K562 (cell line): ENCODE measurements around the gene STPG2. TPM values are rescaled to one million over a fixed set of nuclear protein-coding genes. Genes with fewer than 3 reads are reported as not detected.
A peak's percentile ranks its signal among the peaks of the same experiment; 100 is the strongest.

Experiments used
- CBX1 ChIP-seq: sonication (generic); IDR thresholded peaks from 2 replicates; pipeline ENCODE4 v1.6.1; 2016; ENCODE audit warnings: antibody characterized with exemption, low read depth, mild to moderate bottlenecking
- ELF4 ChIP-seq: fragments of 450-650 bp; formaldehyde crosslinking; IDR thresholded peaks from 2 replicates; pipeline ENCODE4 v1.4.0; 2022; ENCODE audit warnings: missing genetic modification characterization
- FOXK2 ChIP-seq, 2 experiments: fragments of 450-650 bp; IDR thresholded peaks in 1 of 2; conservative IDR thresholded peaks in 1 of 2; 2 replicates each; pipeline ENCODE4 v1.6.1; 2016; ENCODE audit warnings: low read depth in 2 of 2, mild to moderate bottlenecking in 1 of 2
- KLF13 ChIP-seq: fragments of 450-650 bp; IDR thresholded peaks from 2 replicates; pipeline ENCODE4 v1.6.1; 2016; ENCODE audit warnings: missing genetic modification characterization, low read depth, mild to moderate bottlenecking, missing compliant biosample characterization, moderate library complexity, borderline replicate concordance
- RFX1 ChIP-seq: fragments of 450-650 bp; IDR thresholded peaks from 2 replicates; pipeline ENCODE4 v1.6.1; 2016; ENCODE audit warnings: mild to moderate bottlenecking, moderate library complexity
- ZFX ChIP-seq: sonication (generic); formaldehyde crosslinking; IDR thresholded peaks from 2 replicates; pipeline ENCODE4 v1.8.0; 2022; ENCODE audit warnings: mild to moderate bottlenecking, missing genetic modification reagents, moderate library complexity
- polyA plus RNA-seq, 8 experiments: library from polyadenylated mRNA; depleted of rRNA in 4 of 8; stranded (reverse) in 5 of 8; unstranded in 3 of 8; fragments of >200 nt; fragmentation: Nextera tagmentation in 2 of 8; fragmentation: Illumina TruSeq in 1 of 8; extraction: Ambion mirVana in 2 of 8; extraction: Trizol in 1 of 8; gene quantifications; 2 replicates each; pipeline versions ENCODE4 v1.2.1 to v1.2.3, GENCODE V29; 2011 to 2014; ENCODE audit warnings: inconsistent platforms in 1 of 8, missing spikeins in 1 of 8
- total RNA-seq, 7 experiments: library from RNA; depleted of rRNA in 6 of 7; stranded (reverse); fragments of >200 nt in 6 of 7; fragmentation: Illumina TruSeq in 2 of 7; extraction: Trizol in 2 of 7; gene quantifications; 2 replicates each; pipeline versions ENCODE4 v1.2.1 to v1.2.3, GENCODE V29; 2011 to 2021; ENCODE audit warnings: low replicate concordance in 1 of 7
- TF ChIP-seq, protein P1 (sequence below), 2 experiments: fragments of 450-650 bp; conservative IDR thresholded peaks; 2 replicates each; pipeline ENCODE4 v1.6.1; 2017; ENCODE audit warnings: mild to moderate bottlenecking in 2 of 2, moderate library complexity in 2 of 2
- TF ChIP-seq, protein P2 (sequence below): fragments of 450-650 bp; IDR thresholded peaks from 2 replicates; pipeline ENCODE4 v1.6.1; 2016; ENCODE audit warnings: mild to moderate bottlenecking, moderate library complexity

The STPG2 gene
- total and polyA plus RNA-seq, 9 of the 15 experiments (the other 6 are each of a cell fraction or from before 2014, with no cell fraction given), result not detected

GRCh38 chr4:98143001-98143899, at the start of gene STPG2 (continued):
- TF ChIP-seq, protein P1, sequence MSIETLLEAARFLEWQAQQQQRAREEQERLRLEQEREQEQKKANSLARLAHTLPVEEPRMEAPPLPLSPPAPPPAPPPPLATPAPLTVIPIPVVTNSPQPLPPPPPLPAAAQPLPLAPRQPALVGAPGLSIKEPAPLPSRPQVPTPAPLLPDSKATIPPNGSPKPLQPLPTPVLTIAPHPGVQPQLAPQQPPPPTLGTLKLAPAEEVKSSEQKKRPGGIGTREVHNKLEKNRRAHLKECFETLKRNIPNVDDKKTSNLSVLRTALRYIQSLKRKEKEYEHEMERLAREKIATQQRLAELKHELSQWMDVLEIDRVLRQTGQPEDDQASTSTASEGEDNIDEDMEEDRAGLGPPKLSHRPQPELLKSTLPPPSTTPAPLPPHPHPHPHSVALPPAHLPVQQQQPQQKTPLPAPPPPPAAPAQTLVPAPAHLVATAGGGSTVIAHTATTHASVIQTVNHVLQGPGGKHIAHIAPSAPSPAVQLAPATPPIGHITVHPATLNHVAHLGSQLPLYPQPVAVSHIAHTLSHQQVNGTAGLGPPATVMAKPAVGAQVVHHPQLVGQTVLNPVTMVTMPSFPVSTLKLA (conservative IDR thresholded peaks at IDR 0.05), result no peak
- TF ChIP-seq RFX1 (peak; percentile 44), ZFX (CRISPR knock-in tag) (peak; percentile 78), ELF4 (CRISPR knock-in tag) (no peak), CBX1 (0 out of 2 replicates have a peak, but pooled peaks have one; percentile 10), KLF13 (no peak), FOXK2 (conservative IDR thresholded peaks at IDR 0.05 in 1 of 2, IDR thresholded peaks at IDR 0.05 in 1 of 2; ENCODE audit: low read depth in 2 of 2) (peak; percentile 69 to 72; a peak in 3 of 4 replicates)
- TF ChIP-seq, protein P2, sequence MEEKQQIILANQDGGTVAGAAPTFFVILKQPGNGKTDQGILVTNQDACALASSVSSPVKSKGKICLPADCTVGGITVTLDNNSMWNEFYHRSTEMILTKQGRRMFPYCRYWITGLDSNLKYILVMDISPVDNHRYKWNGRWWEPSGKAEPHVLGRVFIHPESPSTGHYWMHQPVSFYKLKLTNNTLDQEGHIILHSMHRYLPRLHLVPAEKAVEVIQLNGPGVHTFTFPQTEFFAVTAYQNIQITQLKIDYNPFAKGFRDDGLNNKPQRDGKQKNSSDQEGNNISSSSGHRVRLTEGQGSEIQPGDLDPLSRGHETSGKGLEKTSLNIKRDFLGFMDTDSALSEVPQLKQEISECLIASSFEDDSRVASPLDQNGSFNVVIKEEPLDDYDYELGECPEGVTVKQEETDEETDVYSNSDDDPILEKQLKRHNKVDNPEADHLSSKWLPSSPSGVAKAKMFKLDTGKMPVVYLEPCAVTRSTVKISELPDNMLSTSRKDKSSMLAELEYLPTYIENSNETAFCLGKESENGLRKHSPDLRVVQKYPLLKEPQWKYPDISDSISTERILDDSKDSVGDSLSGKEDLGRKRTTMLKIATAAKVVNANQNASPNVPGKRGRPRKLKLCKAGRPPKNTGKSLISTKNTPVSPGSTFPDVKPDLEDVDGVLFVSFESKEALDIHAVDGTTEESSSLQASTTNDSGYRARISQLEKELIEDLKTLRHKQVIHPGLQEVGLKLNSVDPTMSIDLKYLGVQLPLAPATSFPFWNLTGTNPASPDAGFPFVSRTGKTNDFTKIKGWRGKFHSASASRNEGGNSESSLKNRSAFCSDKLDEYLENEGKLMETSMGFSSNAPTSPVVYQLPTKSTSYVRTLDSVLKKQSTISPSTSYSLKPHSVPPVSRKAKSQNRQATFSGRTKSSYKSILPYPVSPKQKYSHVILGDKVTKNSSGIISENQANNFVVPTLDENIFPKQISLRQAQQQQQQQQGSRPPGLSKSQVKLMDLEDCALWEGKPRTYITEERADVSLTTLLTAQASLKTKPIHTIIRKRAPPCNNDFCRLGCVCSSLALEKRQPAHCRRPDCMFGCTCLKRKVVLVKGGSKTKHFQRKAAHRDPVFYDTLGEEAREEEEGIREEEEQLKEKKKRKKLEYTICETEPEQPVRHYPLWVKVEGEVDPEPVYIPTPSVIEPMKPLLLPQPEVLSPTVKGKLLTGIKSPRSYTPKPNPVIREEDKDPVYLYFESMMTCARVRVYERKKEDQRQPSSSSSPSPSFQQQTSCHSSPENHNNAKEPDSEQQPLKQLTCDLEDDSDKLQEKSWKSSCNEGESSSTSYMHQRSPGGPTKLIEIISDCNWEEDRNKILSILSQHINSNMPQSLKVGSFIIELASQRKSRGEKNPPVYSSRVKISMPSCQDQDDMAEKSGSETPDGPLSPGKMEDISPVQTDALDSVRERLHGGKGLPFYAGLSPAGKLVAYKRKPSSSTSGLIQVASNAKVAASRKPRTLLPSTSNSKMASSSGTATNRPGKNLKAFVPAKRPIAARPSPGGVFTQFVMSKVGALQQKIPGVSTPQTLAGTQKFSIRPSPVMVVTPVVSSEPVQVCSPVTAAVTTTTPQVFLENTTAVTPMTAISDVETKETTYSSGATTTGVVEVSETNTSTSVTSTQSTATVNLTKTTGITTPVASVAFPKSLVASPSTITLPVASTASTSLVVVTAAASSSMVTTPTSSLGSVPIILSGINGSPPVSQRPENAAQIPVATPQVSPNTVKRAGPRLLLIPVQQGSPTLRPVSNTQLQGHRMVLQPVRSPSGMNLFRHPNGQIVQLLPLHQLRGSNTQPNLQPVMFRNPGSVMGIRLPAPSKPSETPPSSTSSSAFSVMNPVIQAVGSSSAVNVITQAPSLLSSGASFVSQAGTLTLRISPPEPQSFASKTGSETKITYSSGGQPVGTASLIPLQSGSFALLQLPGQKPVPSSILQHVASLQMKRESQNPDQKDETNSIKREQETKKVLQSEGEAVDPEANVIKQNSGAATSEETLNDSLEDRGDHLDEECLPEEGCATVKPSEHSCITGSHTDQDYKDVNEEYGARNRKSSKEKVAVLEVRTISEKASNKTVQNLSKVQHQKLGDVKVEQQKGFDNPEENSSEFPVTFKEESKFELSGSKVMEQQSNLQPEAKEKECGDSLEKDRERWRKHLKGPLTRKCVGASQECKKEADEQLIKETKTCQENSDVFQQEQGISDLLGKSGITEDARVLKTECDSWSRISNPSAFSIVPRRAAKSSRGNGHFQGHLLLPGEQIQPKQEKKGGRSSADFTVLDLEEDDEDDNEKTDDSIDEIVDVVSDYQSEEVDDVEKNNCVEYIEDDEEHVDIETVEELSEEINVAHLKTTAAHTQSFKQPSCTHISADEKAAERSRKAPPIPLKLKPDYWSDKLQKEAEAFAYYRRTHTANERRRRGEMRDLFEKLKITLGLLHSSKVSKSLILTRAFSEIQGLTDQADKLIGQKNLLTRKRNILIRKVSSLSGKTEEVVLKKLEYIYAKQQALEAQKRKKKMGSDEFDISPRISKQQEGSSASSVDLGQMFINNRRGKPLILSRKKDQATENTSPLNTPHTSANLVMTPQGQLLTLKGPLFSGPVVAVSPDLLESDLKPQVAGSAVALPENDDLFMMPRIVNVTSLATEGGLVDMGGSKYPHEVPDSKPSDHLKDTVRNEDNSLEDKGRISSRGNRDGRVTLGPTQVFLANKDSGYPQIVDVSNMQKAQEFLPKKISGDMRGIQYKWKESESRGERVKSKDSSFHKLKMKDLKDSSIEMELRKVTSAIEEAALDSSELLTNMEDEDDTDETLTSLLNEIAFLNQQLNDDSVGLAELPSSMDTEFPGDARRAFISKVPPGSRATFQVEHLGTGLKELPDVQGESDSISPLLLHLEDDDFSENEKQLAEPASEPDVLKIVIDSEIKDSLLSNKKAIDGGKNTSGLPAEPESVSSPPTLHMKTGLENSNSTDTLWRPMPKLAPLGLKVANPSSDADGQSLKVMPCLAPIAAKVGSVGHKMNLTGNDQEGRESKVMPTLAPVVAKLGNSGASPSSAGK, result peak; percentile 38; the same call in 1 of the 2 replicates
